Common myeloid progenitor, CD34-positive (primary cell): Measurements from ENCODE around the gene ISM2.

Experiments used
- CTCF ChIA-PET: fragments of 350-600 bp; sonication (Branson Sonifier 250); formaldehyde crosslinking; loops from one replicate; lab custom pipeline; 2021; ENCODE audit warnings: antibody characterized with exemption; lab: Charles Lee
- POLR2A ChIA-PET: fragments of 350-600 bp; sonication (Branson Sonifier 250); formaldehyde crosslinking; loops from one replicate; lab custom pipeline; 2021; ENCODE audit warnings: antibody characterized with exemption; lab: Charles Lee
- DNase-seq, 3 donors: peaks; one replicate each; pipeline versions ENCODE4 v3.0.0 to v3.0.0-alpha.2; 2013
- H3K27ac ChIP-seq, 2 experiments: 1 replicate in 1 of 2; 2 replicates in 1 of 2; pipeline ENCODE4 v1.7.0; 2013; ENCODE audit warnings: inconsistent platforms in 2 of 2, low read length in 2 of 2, mild to moderate bottlenecking in 2 of 2, low read depth in 1 of 2, moderate library complexity in 1 of 2; ENCODE audit not compliant: severe bottlenecking in 2 of 2, insufficient read depth in 1 of 2, poor library complexity in 1 of 2
- H3K27me3 ChIP-seq, 5 experiments: replicated peaks in 2 of 5; 1 replicate in 3 of 5; 2 replicates in 2 of 5; pipeline versions ENCODE4 v1.6.1 to v1.7.0; 2013; ENCODE audit warnings: low read length in 4 of 5, mild to moderate bottlenecking in 2 of 5, moderate library complexity in 2 of 5, inconsistent platforms in 1 of 5; ENCODE audit not compliant: insufficient read depth in 5 of 5, control insufficient read depth in 4 of 5
- H3K36me3 ChIP-seq, 4 experiments: 1 replicate in 2 of 4; 2 replicates in 2 of 4; pipeline versions ENCODE4 v1.6.1 to v1.7.0; 2013; ENCODE audit warnings: low read length in 3 of 4, control low read depth in 1 of 4, mild to moderate bottlenecking in 1 of 4; ENCODE audit not compliant: control insufficient read depth in 4 of 4, insufficient read depth in 4 of 4
- H3K4me1 ChIP-seq, 4 experiments: 1 replicate in 3 of 4; 2 replicates in 1 of 4; pipeline versions ENCODE4 v1.6.1 to v1.7.1; 2013; ENCODE audit warnings: low read length in 3 of 4, mild to moderate bottlenecking in 3 of 4, control low read depth in 1 of 4, inconsistent platforms in 1 of 4, moderate library complexity in 1 of 4; ENCODE audit not compliant: control insufficient read depth in 4 of 4, insufficient read depth in 4 of 4; ENCODE audit errors: control extremely low read depth in 1 of 4
- H3K4me3 ChIP-seq, 7 experiments: 1 replicate in 4 of 7; 2 replicates in 3 of 7; pipeline versions ENCODE4 v1.5.1 to v1.7.0; 2013; ENCODE audit warnings: mild to moderate bottlenecking in 7 of 7, low read length in 6 of 7, moderate library complexity in 6 of 7, inconsistent platforms in 2 of 7, low read depth in 2 of 7, control low read depth in 1 of 7; ENCODE audit not compliant: insufficient read depth in 4 of 7, control insufficient read depth in 1 of 7; ENCODE audit errors: extremely low read depth in 1 of 7
- H3K9me3 ChIP-seq, 5 experiments: 1 replicate in 4 of 5; 2 replicates in 1 of 5; pipeline versions ENCODE4 v1.6.1 to v1.7.1; 2013; ENCODE audit warnings: low read length in 4 of 5, mild to moderate bottlenecking in 2 of 5, inconsistent platforms in 1 of 5, low read depth in 1 of 5, moderate library complexity in 1 of 5; ENCODE audit not compliant: control insufficient read depth in 4 of 5, insufficient read depth in 2 of 5; ENCODE audit errors: control extremely low read depth in 1 of 5
- WGBS: methylation state at CpG from one replicate; pipeline ENCODE4 v1.1.5; 2013; ENCODE audit not compliant: insufficient coverage; 5-methylcytosine and 5-hydroxymethylcytosine counted together

The ISM2 gene

DNA sequence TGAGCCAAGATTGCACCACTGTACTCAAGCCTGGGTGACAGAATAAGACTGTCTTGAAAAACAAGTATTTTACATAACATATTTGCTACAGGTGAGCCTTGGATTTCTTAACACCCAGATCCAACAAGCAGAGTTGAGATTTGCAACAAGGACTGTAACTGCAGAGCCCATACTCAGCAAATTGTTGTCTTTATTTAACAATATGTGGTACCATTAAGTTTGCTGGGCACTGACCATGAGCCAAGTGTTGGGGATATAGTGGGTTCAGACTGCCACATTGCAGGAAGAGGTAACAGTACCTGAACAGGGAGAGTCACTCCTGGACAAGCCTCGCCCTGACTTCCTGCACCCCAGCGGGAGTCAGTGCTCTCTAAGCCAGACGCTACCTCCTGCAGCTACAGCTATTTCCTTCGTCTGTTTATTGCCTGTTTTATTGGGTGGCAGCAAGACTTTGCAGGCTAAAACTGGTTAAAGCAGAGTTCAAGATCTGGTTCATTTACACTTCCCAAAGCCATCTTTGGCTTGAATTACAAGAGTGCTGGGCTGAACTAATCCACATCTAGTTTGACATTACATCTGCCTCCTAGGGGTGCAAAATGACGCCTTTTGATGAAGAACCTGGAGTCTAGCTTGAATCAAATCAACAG, 28.3 kb downstream of the ISM2 start:
- Histone ChIP-seq H3K9me3 (no peaks in the 10 kb centered on the region), H3K27ac (no peak overlapping the region), H3K36me3 (peaks cover 8 to 42% (median 31%) of the 10 kb centered on the region in 4 experiments), H3K4me3 (no peak overlapping the region), H3K27me3 (no peaks in the 10 kb centered on the region), H3K4me1 (no peaks in the 10 kb centered on the region)
- CTCF ChIA-PET = interaction anchor here (1.3 to 1.6 kb wide), 2 partner anchors 8 to 10 kb away, joined by 3 read pairs; no protein-coding TSS in a partner anchor
- POLR2A ChIA-PET = no interaction called here
- 97% methylated on average over 4 of the region's 5 CpGs for WGBS
- DNase-seq = no peak

DNA sequence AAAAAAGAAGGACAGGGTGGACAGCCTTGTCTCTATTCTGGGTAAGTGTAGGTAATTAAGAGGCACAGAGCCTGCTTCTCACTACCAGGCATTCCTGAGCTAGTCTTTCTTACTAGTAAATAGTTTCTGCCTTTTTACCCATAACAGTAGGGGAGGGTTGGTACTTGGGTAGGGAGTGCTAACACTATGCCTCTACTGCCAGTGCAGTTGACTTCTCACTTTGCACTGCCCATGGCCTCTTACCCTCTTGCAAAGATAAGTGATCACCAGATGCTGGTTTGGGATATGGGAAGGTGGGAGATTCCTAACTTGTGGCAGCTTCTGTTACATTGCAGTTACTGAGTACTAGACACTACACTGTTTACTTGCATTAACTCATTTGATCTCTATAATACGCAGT, 29.1 kb downstream of the ISM2 start:
- ChIA-PET CTCF (interaction anchor here (1.3 to 1.6 kb wide), 2 partner anchors 9 to 10 kb away, joined by 3 read pairs; no protein-coding TSS in a partner anchor), POLR2A (no interaction called here)
- Histone ChIP-seq H3K4me1 (no peaks in the 10 kb centered on the region), H3K9me3 (no peaks in the 10 kb centered on the region), H3K4me3 (no peak overlapping the region), H3K36me3 (peaks cover 11 to 50% (median 39%) of the 10 kb centered on the region in 4 experiments), H3K27ac (no peak overlapping the region), H3K27me3 (no peaks in the 10 kb centered on the region)
- no peak for DNase-seq
- WGBS = no CpG with 5 or more reads among the region's 1 CpG

DNA sequence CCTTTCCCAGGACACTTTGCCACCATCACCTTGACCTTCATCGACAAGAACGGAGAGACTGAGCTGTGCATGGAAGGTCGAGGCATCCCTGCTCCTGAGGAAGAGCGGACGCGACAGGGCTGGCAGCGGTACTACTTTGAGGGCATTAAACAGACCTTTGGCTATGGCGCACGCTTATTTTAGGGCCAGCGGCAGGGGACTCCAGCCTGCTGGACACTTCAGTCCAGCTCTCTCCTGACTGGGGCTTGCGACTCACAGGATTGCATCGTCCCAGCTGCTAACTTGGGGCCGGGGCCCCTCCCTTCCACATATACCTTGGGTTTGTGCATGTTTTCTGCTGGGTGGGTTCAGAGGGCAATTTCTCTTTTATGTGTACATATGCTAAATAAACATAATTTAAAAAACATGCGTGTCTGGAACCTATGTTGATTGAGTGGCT, 29.5 kb downstream of the ISM2 start:
- ChIA-PET POLR2A (no interaction called here), CTCF (interaction anchor here (1.3 to 1.6 kb wide), 2 partner anchors 9 to 10 kb away, joined by 3 read pairs; no protein-coding TSS in a partner anchor)
- H3K36me3 ChIP-seq = peaks cover 11 to 55% (median 42%) of the 10 kb centered on the region in 4 experiments
- no peak for DNase-seq
- H3K27me3 ChIP-seq = no peaks in the 10 kb centered on the region
- no peak overlapping the region for H3K4me3 ChIP-seq
- H3K4me1 ChIP-seq = no peaks in the 10 kb centered on the region
- whole genome bisulfite sequencing = 96% methylated on average over 10 of the region's 14 CpGs
- no peaks in the 10 kb centered on the region for H3K9me3 ChIP-seq
- H3K27ac ChIP-seq = no peak overlapping the region

DNA sequence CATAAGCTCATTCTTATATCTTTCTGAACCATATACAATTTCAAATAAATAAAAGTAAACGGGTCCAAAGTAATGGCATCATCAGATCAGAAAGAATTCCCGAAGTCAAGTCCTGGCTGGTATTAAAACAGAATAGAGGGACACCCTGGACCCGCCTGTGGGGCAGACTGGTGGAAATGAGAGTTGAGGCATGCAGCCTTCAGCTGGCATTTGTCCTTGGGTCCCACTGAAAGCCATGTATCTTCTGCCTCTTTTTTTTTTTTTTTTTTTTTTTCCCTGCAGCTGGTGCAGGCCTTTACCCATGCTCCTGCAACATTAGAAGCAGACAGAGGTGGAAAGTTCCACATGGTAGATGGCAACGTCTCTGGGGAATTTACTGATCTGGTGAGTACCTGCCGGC, 30.8 kb downstream of the ISM2 start:
- H3K4me1 ChIP-seq = no peaks in the 10 kb centered on the region
- H3K27ac ChIP-seq = no peak overlapping the region
- peaks cover 14 to 65% (median 51%) of the 10 kb centered on the region in 4 experiments for H3K36me3 ChIP-seq
- 95% methylated on average over 2 of the region's 5 CpGs for WGBS
- H3K9me3 ChIP-seq = no peaks in the 10 kb centered on the region
- H3K27me3 ChIP-seq = no peaks in the 10 kb centered on the region
- DNase-seq = no peak
- CTCF ChIA-PET = interaction anchor here (0.5 to 1.9 kb wide), 2 partner anchors 16 to 54 kb away, joined by 3 read pairs; no protein-coding TSS in a partner anchor
- no peak overlapping the region for H3K4me3 ChIP-seq
- POLR2A ChIA-PET = no interaction called here

DNA sequence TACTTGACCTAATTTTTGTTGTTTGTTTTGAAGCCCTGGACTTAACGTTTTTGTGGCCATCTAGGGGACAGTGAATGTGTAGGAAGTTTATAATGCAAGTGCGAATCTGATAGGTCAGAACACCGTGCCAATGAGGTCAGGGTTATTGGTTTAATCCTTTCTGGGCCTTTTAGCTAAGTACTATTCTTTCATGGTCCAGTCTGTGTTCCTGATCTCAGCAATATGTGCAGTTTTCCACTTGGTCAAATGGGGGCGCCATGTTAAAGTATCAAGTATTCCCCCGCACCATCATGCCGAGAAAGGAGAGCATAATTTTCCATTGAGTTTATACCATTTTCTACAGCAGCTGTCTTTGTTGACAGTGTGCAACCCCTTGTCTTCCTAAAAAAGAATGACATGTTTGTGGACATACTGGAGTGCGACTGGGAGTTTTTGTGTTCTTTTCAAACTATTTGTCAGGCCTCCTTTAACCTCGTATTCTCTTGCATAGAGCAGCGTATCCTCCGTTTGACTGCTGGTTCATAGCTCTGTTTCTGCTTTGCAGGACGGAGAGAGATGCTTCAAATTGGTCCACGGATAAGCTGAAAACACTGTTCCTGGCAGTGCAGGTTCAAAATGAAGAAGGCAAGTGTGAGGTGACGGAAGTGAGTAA, 39.4 kb downstream of the ISM2 start:
- H3K27me3 ChIP-seq = no peaks in the 10 kb centered on the region
- H3K9me3 ChIP-seq = no peaks in the 10 kb centered on the region
- CTCF ChIA-PET = interaction anchor here (0.7 to 4.2 kb wide), 24 partner anchors 10 to 341 kb away, joined by 3 to 48 read pairs (median 3); partner anchors contain the start of genes ADCK1 and SPTLC2
- peaks cover 8 to 43% (median 36%) of the 10 kb centered on the region in 4 experiments for H3K36me3 ChIP-seq
- WGBS = 64% methylated on average over 10 of the region's 13 CpGs
- POLR2A ChIA-PET = interaction anchor here (1.1 kb wide), 1 partner anchor 88 kb away, joined by 3 read pairs; no protein-coding TSS in a partner anchor
- H3K4me1 ChIP-seq = peaks cover 9 to 23% (median 20%) of the 10 kb centered on the region in 4 experiments
- H3K4me3 ChIP-seq = peak overlapping the region in 6 of 7 experiments; percentile 94 to 100 (median 96)
- peak overlapping the region in 1 of 2 experiments; percentile 92 for H3K27ac ChIP-seq
- peak; percentile 82 to 90 (median 86) for DNase-seq

DNA sequence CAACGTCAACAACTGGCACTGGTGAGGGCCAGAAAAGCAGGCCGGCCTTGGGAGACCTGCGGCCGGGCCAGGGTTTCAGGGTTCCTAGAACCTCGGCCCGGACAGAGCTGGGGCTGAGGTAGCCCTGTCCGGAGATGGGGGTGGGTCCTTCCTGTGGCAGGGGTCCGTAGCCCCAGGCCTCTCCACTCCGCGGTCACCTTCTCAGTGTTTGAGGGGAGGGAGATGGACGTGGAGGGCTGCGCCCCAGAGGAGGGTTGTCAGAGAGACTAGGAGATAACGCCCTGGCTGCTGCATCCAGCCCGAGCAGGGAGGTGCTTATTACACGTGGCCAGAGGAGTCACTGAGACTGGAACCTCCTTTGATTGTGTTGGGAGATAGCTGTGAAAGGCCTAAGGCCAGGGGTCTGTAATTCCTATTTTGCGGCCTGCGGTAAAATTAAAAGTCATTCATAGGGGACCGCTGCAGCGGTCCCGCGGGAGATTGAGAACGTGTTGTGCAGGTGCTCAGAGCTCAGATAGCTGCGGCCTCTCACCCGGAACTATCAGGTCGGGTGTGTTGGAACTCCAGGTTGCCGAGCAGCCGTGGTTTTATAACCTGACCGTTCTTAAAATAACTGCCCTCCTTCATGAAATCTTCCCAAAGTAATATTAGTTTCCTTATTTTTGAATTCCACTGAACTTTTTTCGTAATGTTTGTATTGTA, 40.2 kb downstream of the ISM2 start:
- H3K36me3 ChIP-seq = peaks cover 5 to 41% (median 31%) of the 10 kb centered on the region in 4 experiments
- no peaks in the 10 kb centered on the region for H3K9me3 ChIP-seq
- H3K27me3 ChIP-seq = no peaks in the 10 kb centered on the region
- H3K4me1 ChIP-seq = peaks cover 9 to 23% (median 20%) of the 10 kb centered on the region in 4 experiments
- peak overlapping the region; percentile 84 to 92 for H3K27ac ChIP-seq
- peak overlapping the region; percentile 89 to 100 (median 95) for H3K4me3 ChIP-seq
- peak; percentile 21 to 71 (median 57) for DNase-seq
- CTCF ChIA-PET = interaction anchor here (1.0 to 4.2 kb wide), 18 partner anchors 10 to 342 kb away, joined by 3 to 48 read pairs (median 3); partner anchors contain the start of genes ADCK1 and SPTLC2
- 0% methylated on average over 16 of the region's 29 CpGs for WGBS
- POLR2A ChIA-PET = no interaction called here
